Hepatocyte (in vitro differentiated cells): ENCODE measurements around the gene KDM3A.

Source experiments
- CTCF ChIP-seq: fragments of 200-600 bp; sonication (generic); IDR thresholded peaks from 2 replicates; pipeline ENCODE4 v1.5.1; 2016; ENCODE audit warnings: antibody characterized with exemption, mild to moderate bottlenecking; ENCODE audit not compliant: poor library complexity
- EZH2 ChIP-seq: fragments of 200-600 bp; sonication (generic); IDR thresholded peaks from 2 replicates; pipeline ENCODE4 v1.6.1; 2016; ENCODE audit warnings: antibody characterized with exemption, mild to moderate bottlenecking, borderline replicate concordance
- EZH2phosphoT487 ChIP-seq: fragments of 200-600 bp; sonication (generic); IDR thresholded peaks from one replicate; pipeline ENCODE4 v1.6.1; 2018; ENCODE audit warnings: antibody characterized with exemption, mild to moderate bottlenecking, low read depth, moderate library complexity; ENCODE audit not compliant: unreplicated experiment, severe bottlenecking

- TF ChIP-seq EZH2, result no peak
- no peak for TF ChIP-seq CTCF
- TF ChIP-seq EZH2phosphoT487, result no peak
These were observed 10.8 kb upstream of the KDM3A start for GRCh38 chr2:86430368-86430767.
